Activated CD8-positive, alpha-beta T cell treated with anti-CD3 and anti-CD28 coated beads, Interleukin-2, amount 10 ng/mL, durations not matched to agents 7 days and 5 days (primary cell): ENCODE data around the gene SLC4A2. TPM values are rescaled to one million over a fixed set of nuclear protein-coding genes. Genes with fewer than 3 reads are reported as not detected.
"Not testable (repeated sequence)": the region's sequence is repeated elsewhere in the genome, so short reads cannot be mapped to it uniquely, and the experiment has no call there.

Experiments
- ATAC-seq: fragments of 150-1000 bp; cut with Tn5 transposase; one replicate; pipeline ENCODE4 v1.10.0; 2021; ENCODE audit warnings: moderate library complexity
- CTCF ChIA-PET: fragments of 350-600 bp; sonication (Branson Sonifier 250); formaldehyde crosslinking; loops from one replicate; lab custom pipeline; 2021; ENCODE audit warnings: antibody characterized with exemption; lab: Charles Lee
- POLR2A ChIA-PET: fragments of 350-600 bp; sonication (Branson Sonifier 250); formaldehyde crosslinking; loops from one replicate; lab custom pipeline; 2021; ENCODE audit warnings: antibody characterized with exemption; lab: Charles Lee
- DNase-seq: peaks from one replicate; pipeline ENCODE4 v3.0.0-alpha.2; 2020
- H3K27ac Mint-ChIP-seq: one replicate; pipeline ENCODE4 v1.8.0; 2021; ENCODE audit warnings: mild to moderate bottlenecking, mixed read lengths
- H3K27me3 Mint-ChIP-seq: one replicate; pipeline ENCODE4 v1.8.0; 2021; ENCODE audit warnings: low read depth, mixed read lengths
- H3K36me3 Mint-ChIP-seq: one replicate; pipeline ENCODE4 v1.8.0; 2021; ENCODE audit warnings: low read depth, mixed read lengths
- H3K4me1 Mint-ChIP-seq: one replicate; pipeline ENCODE4 v1.8.0; 2021; ENCODE audit warnings: low read depth, mixed read lengths
- H3K4me3 Mint-ChIP-seq: one replicate; pipeline ENCODE4 v1.8.0; 2021; ENCODE audit warnings: mild to moderate bottlenecking, mixed read lengths
- H3K9me3 Mint-ChIP-seq: one replicate; pipeline ENCODE4 v1.8.0; 2022; ENCODE audit warnings: mixed read lengths; ENCODE audit not compliant: insufficient read depth
- total RNA-seq, 2 experiments: library from RNA; stranded (reverse); gene quantifications; one replicate each; pipeline ENCODE4 v1.2.3, GENCODE V29; 2021

SLC4A2 gene
- total RNA-seq, 2 experiments from 2014 or later: 107 to 112 TPM

DNA sequence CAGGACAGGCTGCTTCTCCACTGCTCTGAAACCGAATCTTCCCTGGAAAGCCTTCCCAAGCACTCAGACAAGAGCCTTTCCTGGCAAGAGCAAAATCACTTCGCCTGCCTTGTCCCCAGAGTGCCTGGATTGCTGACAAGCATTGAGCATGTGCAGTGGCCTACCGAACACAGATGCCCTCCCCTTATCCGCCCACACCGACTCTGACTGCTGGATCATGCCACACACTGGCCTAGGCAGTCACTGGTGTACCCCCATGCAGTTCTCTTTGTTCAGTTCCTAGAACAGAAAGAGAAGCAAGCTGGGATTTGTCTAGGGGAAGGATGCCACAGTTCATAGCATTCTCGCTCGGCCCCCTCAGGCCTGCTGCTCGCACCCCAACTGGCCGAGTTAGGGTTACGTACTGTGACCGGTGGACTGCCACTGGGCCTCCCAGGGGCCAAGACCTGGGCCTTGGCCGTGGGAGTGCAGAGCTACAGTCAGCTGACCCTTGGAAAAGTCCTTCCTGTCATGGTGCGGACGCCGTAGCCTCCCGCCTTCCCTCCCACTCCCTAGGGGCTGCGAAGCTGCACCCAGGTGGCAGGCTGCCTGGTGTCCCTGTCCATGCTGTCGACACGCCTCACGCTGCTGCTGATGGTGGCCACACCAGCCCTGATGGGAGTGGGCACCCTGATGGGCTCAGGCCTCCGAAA, 24.2 kb upstream of the SLC4A2 start:
- ChIA-PET CTCF (no interaction called here), POLR2A (no interaction called here)
- ATAC-seq (no peak), DNase-seq (no peak)
- Mint-ChIP-seq H3K9me3 (no peaks in the 10 kb centered on the region), H3K4me3 (no peak overlapping the region), H3K4me1 (peaks cover 17% of the 10 kb centered on the region), H3K27me3 (no peaks in the 10 kb centered on the region), H3K27ac (no peak overlapping the region), H3K36me3 (peaks cover 18% of the 10 kb centered on the region)

DNA sequence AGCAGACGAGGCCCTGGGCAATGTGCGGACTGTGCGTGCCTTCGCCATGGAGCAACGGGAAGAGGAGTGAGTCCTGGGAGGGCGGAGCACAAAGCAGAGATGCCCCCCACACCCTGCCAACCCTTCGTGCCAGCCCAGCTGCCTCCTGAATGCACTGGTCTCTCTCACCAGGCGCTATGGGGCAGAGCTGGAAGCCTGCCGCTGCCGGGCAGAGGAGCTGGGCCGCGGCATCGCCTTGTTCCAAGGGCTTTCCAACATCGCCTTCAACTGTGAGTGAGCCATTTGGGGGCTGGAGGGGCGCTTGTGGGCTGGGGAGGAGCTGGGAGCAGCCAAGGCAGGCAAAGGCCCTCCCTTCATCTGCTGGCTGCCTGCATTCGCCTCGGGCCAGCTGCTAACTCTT, 23.5 kb upstream of the SLC4A2 start:
- ChIA-PET POLR2A (no interaction called here), CTCF (no interaction called here)
- Mint-ChIP-seq H3K27ac (no peak overlapping the region), H3K4me1 (peaks cover 17% of the 10 kb centered on the region), H3K27me3 (no peaks in the 10 kb centered on the region), H3K36me3 (peaks cover 18% of the 10 kb centered on the region), H3K9me3 (no peaks in the 10 kb centered on the region), H3K4me3 (no peak overlapping the region)
- ATAC-seq: no peak
- DNase-seq: no peak

DNA sequence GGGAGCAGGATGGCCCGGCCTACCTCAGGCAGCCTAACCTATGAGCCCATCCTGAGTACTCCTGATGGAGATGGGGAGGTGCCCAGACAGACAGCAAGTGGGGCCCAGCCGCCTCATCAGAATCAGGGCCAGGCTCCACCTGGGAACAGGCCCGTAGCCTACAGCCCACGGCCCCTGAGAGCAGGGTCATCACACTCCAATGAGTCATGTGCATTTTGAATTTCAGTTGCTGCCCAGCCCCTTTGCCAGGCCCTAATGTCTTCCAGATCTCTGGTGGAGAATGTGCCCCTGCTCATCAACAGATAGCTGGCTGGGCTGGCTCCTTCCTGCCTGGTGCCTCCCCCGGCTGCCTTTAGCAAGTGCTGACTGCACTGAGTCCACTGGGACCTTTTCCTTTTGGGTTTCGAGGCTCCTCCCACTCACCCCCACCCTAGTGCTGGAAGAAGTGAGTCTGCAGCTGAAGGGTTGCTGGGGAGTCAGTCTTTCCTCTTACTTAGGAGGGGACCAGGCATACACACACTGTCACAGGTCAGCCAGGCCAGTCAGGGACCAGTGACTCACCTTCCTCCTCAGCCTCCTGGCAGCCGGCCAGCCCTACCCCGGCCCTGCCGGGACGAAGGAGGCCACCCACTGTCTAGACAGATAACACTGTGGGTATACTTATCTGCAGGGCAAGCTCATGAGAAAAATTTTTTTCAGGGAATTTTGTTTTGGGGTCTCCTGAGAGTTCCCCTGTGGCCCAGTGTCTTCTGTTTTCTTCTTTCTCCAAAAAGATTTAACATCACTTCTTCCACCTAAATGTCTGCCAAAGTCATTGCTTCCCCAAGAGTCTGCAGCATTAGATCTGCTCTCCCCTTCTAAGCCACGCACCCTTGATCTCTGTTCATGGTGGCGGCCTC, 20.2 kb upstream of the SLC4A2 start:
- ChIA-PET CTCF (interaction anchor here (0.9 to 1.0 kb wide), 3 partner anchors 11 to 77 kb away, joined by 3 to 4 read pairs (median 3); partner anchors contain the start of gene ABCB8), POLR2A (no interaction called here)
- H3K27ac Mint-ChIP-seq: peak overlapping the region; percentile 39
- H3K9me3 Mint-ChIP-seq: no peaks in the 10 kb centered on the region
- peaks cover 10% of the 10 kb centered on the region for H3K36me3 Mint-ChIP-seq
- peaks cover 17% of the 10 kb centered on the region for H3K4me1 Mint-ChIP-seq
- no peak overlapping the region for H3K4me3 Mint-ChIP-seq
- DNase-seq (peak; percentile 53), ATAC-seq (peak; percentile 67)
- no peaks in the 10 kb centered on the region for H3K27me3 Mint-ChIP-seq

DNA sequence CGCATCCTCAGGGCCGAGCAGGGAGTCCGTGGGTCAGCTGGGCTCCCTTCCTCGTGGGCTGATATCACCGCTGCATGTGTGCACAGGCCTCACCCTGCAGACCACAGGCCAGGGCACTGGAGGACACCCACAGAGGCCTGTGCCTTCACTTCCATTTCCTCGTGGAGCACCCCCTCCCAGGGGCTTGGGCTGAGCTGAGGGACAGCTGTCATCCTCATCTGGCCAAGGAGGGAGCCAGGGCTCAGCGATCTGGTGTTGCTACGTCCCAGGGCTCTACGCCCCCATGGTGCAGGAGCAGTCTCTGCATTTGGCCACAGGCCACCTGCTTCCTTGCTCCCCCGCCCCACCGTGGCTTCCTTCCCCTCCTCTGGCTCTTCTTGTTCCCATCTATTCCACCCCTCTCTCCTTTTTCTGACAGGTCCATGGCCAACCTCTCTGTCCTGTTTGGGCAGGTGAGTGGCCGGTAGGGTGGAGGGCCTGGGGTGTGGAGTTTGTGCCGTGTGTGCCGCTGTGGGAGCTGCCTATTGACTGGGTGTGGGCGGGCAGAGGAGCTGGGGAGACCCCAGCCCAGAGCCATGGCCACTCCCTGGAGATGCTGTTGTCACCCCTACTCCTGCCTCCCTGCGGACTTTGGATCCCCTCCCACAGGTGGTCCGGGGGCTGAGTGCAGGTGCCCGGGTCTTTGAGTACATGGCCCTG, 19.4 kb upstream of the SLC4A2 start:
- ATAC-seq (no peak), DNase-seq (no peak)
- no peaks in the 10 kb centered on the region for H3K9me3 Mint-ChIP-seq
- H3K27me3 Mint-ChIP-seq: no peaks in the 10 kb centered on the region
- peaks cover 10% of the 10 kb centered on the region for H3K36me3 Mint-ChIP-seq
- ChIA-PET CTCF (interaction anchor here (1.0 kb wide), 1 partner anchor 22 kb away, joined by 3 read pairs; no protein-coding TSS in a partner anchor), POLR2A (no interaction called here)
- H3K27ac Mint-ChIP-seq: peak overlapping the region; percentile 39
- H3K4me1 Mint-ChIP-seq: peaks cover 17% of the 10 kb centered on the region
- H3K4me3 Mint-ChIP-seq: no peak overlapping the region

DNA sequence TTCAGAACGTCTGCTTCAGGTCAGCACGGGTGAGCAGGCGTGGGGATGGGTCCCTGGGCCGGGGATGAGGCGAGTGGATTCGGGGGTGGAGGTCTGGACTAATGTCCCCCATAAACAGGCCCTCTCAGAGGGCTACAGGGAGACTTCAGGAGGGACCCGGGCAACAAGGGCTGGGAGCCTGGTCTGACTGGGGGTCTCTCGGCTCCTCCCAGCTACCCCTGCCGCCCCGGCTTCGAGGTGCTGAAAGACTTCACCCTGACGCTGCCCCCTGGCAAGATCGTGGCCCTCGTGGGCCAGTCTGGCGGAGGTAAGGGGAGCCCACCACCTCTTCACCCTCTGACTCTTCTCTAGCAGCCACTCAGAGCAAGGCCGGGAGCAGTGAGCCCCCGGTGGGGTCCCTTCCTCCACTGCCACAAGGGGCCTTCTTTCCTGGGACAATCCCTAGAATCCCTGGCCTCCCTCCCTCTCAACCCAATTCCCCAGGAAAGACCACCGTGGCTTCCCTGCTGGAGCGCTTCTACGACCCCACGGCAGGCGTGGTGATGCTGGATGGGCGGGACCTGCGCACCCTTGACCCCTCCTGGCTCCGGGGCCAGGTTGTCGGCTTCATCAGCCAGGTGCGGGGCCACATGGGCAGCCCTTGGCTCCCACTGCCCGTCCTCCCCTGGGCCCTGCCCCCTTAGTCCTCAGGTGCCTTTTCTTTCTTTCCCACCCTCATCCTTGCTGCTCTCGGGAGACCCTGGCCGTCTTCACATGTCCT, 18.6 kb upstream of the SLC4A2 start:
- no peaks in the 10 kb centered on the region for H3K9me3 Mint-ChIP-seq
- no peak for ATAC-seq
- no peak overlapping the region for H3K27ac Mint-ChIP-seq
- CTCF ChIA-PET: interaction anchor here (1.1 kb wide), 1 partner anchor 22 kb away, joined by 3 read pairs; no protein-coding TSS in a partner anchor
- peaks cover 17% of the 10 kb centered on the region for H3K4me1 Mint-ChIP-seq
- POLR2A ChIA-PET: no interaction called here
- no peaks in the 10 kb centered on the region for H3K27me3 Mint-ChIP-seq
- no peak overlapping the region for H3K4me3 Mint-ChIP-seq
- peaks cover 7% of the 10 kb centered on the region for H3K36me3 Mint-ChIP-seq
- DNase-seq: no peak

DNA sequence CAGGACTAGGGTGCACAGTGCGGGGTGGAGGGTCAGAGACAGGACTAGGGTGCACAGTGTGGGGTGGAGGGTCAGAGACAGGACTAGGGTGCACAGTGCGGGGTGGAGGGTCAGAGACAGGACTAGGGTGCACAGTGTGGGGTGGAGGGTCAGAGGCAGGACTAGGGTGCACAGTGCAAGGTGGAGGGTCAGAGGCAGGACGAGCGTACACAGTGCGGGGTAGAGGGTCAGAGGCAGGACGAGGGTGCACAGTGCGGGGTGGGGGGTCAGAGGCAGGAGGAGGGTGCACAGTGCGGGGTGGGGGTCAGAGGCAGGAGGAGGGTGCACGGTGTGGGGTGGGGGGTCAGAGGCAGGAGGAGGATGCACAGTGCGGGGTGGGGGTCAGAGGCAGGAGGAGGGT, 15.9 kb upstream of the SLC4A2 start:
- H3K27ac Mint-ChIP-seq, POLR2A ChIA-PET, H3K9me3 Mint-ChIP-seq, H3K27me3 Mint-ChIP-seq, H3K36me3 Mint-ChIP-seq, CTCF ChIA-PET, DNase-seq, ATAC-seq, H3K4me3 Mint-ChIP-seq: not testable (repeated sequence)
- H3K4me1 Mint-ChIP-seq: peaks cover 17% of the 10 kb centered on the region

DNA sequence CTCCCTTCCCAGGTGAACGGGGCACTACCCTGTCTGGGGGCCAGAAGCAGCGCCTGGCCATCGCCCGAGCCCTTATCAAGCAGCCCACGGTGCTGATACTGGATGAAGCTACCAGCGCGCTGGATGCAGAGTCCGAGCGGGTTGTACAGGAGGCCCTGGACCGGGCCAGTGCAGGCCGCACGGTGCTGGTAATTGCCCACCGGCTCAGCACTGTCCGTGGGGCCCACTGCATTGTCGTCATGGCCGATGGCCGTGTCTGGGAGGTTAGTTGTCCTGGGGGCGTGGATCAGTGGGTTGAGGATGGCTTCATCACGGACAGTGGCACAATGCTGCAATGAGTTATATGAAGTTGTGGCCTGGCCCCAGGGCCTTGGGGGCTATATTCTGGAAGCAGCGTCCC, 15.4 kb upstream of the SLC4A2 start:
- Mint-ChIP-seq H3K27me3 (no peaks in the 10 kb centered on the region), H3K36me3 (no peaks in the 10 kb centered on the region), H3K4me1 (peaks cover 12% of the 10 kb centered on the region), H3K4me3 (no peak overlapping the region), H3K9me3 (no peaks in the 10 kb centered on the region), H3K27ac (no peak overlapping the region)
- CTCF ChIA-PET: no interaction called here
- POLR2A ChIA-PET: no interaction called here
- no peak for ATAC-seq
- DNase-seq: no peak

DNA sequence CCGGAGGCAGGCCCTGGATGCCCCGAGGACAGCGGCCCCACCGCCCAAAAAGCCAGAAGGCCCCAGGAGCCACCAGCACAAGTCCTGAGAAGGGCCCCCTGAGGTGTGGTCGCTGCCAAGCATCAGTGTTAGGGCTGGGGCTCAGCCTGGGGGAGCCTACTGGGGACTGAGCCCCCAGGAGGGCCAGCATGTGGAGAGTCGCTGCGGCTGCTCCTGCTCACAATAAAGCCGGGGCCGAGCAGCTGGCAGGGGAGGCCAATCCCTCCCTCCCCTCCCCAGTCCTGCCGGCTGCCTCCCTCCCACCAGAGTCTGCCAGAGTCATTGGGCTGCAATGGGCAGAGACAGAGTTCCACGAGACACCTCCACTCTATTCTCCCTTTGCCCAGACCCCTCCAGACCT, 14.1 kb upstream of the SLC4A2 start:
- H3K36me3 Mint-ChIP-seq: no peaks in the 10 kb centered on the region
- no peaks in the 10 kb centered on the region for H3K9me3 Mint-ChIP-seq
- no peak overlapping the region for H3K4me3 Mint-ChIP-seq
- ChIA-PET POLR2A (no interaction called here), CTCF (no interaction called here)
- H3K4me1 Mint-ChIP-seq: peaks cover 1% of the 10 kb centered on the region
- H3K27me3 Mint-ChIP-seq: peaks cover 5% of the 10 kb centered on the region
- ATAC-seq (no peak), DNase-seq (no peak)
- H3K27ac Mint-ChIP-seq: no peak overlapping the region

DNA sequence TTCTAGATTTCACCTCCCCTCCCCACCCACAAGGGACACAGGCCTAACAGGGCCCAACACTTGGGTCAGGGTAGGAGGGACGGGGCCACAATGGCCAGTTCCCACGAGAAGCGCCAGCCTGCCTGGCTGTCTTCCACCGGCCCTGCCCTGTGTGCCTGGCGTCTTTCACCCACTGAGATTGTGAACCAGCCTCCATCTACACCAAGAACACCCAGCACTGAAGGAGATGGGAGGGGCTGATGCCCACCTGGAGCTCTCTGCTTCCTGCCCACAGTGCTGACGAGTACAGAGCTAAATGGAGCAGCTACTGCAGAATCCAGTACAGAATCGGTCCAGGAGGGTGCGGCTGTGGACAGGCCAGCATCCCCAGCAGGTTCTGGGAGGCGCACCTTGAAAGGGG, 13.4 kb upstream of the SLC4A2 start:
- H3K27me3 Mint-ChIP-seq: peaks cover 9% of the 10 kb centered on the region
- POLR2A ChIA-PET: no interaction called here
- ATAC-seq (no peak), DNase-seq (no peak)
- CTCF ChIA-PET: interaction anchor here (2.0 kb wide), 1 partner anchor 18 kb away, joined by 5 read pairs; the partner anchor contains the start of gene ABCB8
- H3K4me1 Mint-ChIP-seq: peaks cover 5% of the 10 kb centered on the region
- no peaks in the 10 kb centered on the region for H3K9me3 Mint-ChIP-seq
- no peaks in the 10 kb centered on the region for H3K36me3 Mint-ChIP-seq
- no peak overlapping the region for H3K4me3 Mint-ChIP-seq
- H3K27ac Mint-ChIP-seq: peak overlapping the region; percentile 67

DNA sequence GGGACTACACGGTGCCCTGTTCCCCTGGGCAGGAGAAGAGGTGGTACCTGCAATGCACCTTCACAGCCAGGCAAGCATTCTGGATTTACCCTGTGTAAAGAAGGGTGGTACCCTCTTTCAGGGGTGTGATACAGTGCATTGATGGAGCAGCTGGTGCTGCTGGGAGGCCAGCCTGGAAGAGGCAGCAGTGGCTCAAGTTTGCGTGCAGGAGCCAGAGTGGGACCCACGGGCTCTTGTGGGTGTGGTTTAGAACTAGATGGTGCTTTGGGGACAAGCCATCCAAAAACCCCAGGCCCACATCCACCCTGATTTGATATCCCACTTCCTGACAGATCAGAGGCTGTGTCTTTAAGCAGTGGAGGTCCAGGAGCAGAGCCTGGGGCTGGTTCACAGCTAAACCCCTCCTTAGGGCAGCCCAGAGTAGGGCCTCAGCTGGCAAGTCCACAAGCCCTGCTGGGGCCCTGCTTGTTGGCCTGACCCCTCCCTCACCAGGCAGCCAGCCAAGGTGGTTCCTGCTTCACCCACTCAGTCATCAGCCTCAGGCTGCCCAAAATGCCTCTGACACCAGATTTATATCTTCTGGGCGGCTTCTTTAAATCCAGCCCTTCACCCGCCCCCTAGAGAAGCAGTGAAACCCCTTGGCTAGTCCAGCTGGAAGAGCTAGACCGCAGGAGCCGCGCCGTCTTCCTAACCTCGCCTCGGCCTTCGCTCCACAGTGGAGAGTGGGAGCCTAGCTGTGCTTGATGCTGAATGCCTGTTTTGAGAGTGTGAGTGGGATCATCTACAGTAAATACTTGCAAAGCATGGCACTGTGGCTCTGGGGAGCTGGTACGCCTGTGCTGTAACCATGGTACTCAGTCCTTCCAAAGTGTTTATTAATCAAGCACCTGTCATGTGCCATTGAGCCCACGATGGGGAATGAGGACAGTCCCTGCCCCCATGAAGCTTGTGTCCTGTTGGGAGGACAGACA, 12.5 kb upstream of the SLC4A2 start:
- ChIA-PET CTCF (interaction anchor here (2.0 kb wide), 1 partner anchor 19 kb away, joined by 5 read pairs; the partner anchor contains the start of gene ABCB8), POLR2A (no interaction called here)
- no peaks in the 10 kb centered on the region for H3K9me3 Mint-ChIP-seq
- H3K4me1 Mint-ChIP-seq: peaks cover 9% of the 10 kb centered on the region
- H3K27me3 Mint-ChIP-seq: peaks cover 9% of the 10 kb centered on the region
- H3K27ac Mint-ChIP-seq: no peak overlapping the region
- ATAC-seq: no peak
- DNase-seq: no peak
- no peaks in the 10 kb centered on the region for H3K36me3 Mint-ChIP-seq
- H3K4me3 Mint-ChIP-seq: no peak overlapping the region
